ENCODE results near the gene FBXO22.
A peak's percentile ranks its signal among the peaks of the same experiment; 100 is the strongest.
"Not testable (repeated sequence)": the region's sequence is repeated elsewhere in the genome, so short reads cannot be mapped to it uniquely, and the experiment has no call there.

The FBXO22 gene

DNA sequence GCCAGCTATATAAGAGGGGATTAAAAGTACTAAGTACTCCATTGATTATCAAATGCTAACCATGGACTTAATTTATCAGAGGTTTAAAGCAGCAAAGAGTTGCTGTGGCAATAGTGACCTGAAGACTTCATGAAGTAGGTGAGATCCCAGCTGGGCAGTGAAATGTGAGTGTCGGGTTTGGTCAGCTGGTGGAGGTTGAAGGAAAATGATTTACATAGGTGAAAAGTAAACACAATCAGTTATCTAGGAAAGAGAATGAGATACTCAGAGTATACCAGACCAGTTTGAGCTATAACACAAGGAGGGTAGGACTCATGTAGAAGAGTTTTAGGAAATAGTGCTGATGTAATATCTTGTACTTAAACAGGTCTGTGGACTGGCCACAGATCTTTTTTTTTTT, 16.5 kb upstream of the FBXO22 start:
- DNase-seq (ENCODE audit: low read depth): no peak
- no peak for TF ChIP-seq CTCF (IDR thresholded peaks at IDR 0.05; ENCODE audit: low read depth, low read length, missing control alignments)
- in situ Hi-C loops (cut with HindIII; ENCODE audit: low sequenced_read_pairs): no loop called here
- H3K4me3 ChIP-seq (ENCODE audit: low read depth, low read length): no peak overlapping the region

DNA sequence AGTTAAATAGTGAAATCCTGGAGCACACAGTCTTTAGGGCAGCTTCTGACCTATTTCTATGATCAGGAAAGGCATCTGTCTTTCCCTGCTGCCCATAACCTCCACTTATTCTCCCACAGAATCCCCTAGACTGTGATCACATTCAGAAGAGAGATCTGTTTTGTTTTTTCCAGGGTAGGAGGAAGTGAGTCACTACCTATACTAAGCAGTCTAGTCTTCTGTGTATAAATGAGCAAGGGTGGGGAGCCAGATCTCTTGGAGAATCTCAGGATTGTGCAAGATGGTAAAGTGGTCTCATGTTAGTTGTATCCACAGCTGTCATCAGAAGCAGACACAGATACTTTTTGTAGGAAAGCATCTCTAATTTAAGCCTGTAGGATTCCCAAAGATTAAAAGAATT, 11.8 kb upstream of the FBXO22 start:
- in situ Hi-C loops (cut with HindIII; ENCODE audit: low sequenced_read_pairs): no loop called here
- no peak overlapping the region for H3K4me3 ChIP-seq (ENCODE audit: low read depth, low read length)
- TF ChIP-seq CTCF (IDR thresholded peaks at IDR 0.05; ENCODE audit: low read depth, low read length, missing control alignments): no peak
- DNase-seq (ENCODE audit: low read depth): peak; percentile 72

- in situ Hi-C loops (cut with HindIII; ENCODE audit: low sequenced_read_pairs): loop anchor here (5.0 kb wide), 1 partner anchor 52 kb away; no protein-coding TSS in a partner anchor
- no peak overlapping the region for H3K4me3 ChIP-seq (ENCODE audit: low read depth, low read length)
- no peak for DNase-seq (ENCODE audit: low read depth)
- TF ChIP-seq CTCF (IDR thresholded peaks at IDR 0.05; ENCODE audit: low read depth, low read length, missing control alignments): no peak
These were observed 7.9 kb upstream of the FBXO22 start for GRCh38 chr15:75895731-75896130.

- H3K4me3 ChIP-seq (ENCODE audit: low read depth, low read length): no peak overlapping the region
- in situ Hi-C loops (cut with HindIII; ENCODE audit: low sequenced_read_pairs): no loop called here
- no peak for DNase-seq (ENCODE audit: low read depth)
- TF ChIP-seq CTCF (IDR thresholded peaks at IDR 0.05; ENCODE audit: low read depth, low read length, missing control alignments): no peak
These were observed 3.1 kb upstream of the FBXO22 start for GRCh38 chr15:75900577-75900976.

GRCh38 chr15:75902129-75902557, 1.5 kb upstream of the FBXO22 start:
- no peak for TF ChIP-seq CTCF (IDR thresholded peaks at IDR 0.05; ENCODE audit: low read depth, low read length, missing control alignments)
- in situ Hi-C loops (cut with HindIII; ENCODE audit: low sequenced_read_pairs): no loop called here
- no peak for DNase-seq (ENCODE audit: low read depth)
- H3K4me3 ChIP-seq (ENCODE audit: low read depth, low read length): no peak overlapping the region

- no peak for TF ChIP-seq CTCF (IDR thresholded peaks at IDR 0.05; ENCODE audit: low read depth, low read length, missing control alignments)
These were observed 1.6 kb downstream of the FBXO22 start for GRCh38 chr15:75905231-75905630.

GRCh38 chr15:75910355-75910754, 6.7 kb downstream of the FBXO22 start:
- H3K4me3 ChIP-seq (ENCODE audit: low read depth, low read length); in situ Hi-C loops (cut with HindIII; ENCODE audit: low sequenced_read_pairs); DNase-seq (ENCODE audit: low read depth): not testable (repeated sequence)

More at GRCh38 chr15:75905231-75905630, 1.6 kb downstream of the FBXO22 start:
- no peak for DNase-seq (ENCODE audit: low read depth)
- in situ Hi-C loops (cut with HindIII; ENCODE audit: low sequenced_read_pairs): no loop called here
- peak overlapping the region; percentile 91 for H3K4me3 ChIP-seq (ENCODE audit: low read depth, low read length)

Data from astrocyte of the cerebellum (primary cell).